ENCODE measurements around the gene C1QTNF9B. TPM values are rescaled to one million over a fixed set of nuclear protein-coding genes. Genes with fewer than 3 reads are reported as not detected.

Gene C1QTNF9B
- total RNA-seq, 1 experiment from 2014 or later = not detected

DNA sequence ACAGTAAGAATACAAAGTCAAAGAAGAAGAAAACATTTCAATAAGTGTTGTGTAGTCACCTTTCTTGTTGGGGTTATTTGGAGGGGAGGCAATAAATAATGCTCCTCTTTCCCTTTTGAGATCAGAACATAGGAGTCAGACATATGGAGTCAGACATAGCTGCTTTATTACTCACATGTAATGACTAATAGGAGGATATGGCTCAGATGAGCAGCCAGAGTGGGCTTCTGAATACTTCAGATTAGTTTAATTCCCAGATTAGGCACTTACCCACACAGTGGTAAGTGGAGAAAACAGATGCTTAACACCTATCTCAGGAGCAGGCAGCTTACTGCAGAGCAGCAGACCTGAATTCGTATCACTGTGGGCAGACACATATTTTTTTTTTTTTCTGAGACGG, 31.7 kb upstream of the C1QTNF9B start:
- ChIA-PET POLR2A (ENCODE audit: unreplicated experiment) (no interaction called here), CTCF (interaction anchor here (0.5 to 2.2 kb wide), 3 partner anchors 9 to 32 kb away, joined by 3 to 5 read pairs (median 3); no protein-coding TSS in a partner anchor)
- no peaks in the 10 kb centered on the region for H3K9me2 ChIP-seq (replicated peaks; ENCODE audit: low read length)
- H4K20me1 ChIP-seq (ENCODE audit: low read length) = no peaks in the 10 kb centered on the region
- ATAC-seq (peak; percentile 96), DNase-seq (peak; percentile 80)
- intact Hi-C loops (cut with micrococcal nuclease) = loop anchor here (10.0 kb wide), 1 partner anchor 96 kb away; no protein-coding TSS in a partner anchor
- TF ChIP-seq EZH2phosphoT487 (IDR thresholded peaks at IDR 0.05; ENCODE audit: borderline replicate concordance, low read length) = no peak
- no peak for TF ChIP-seq EZH2 (IDR thresholded peaks at IDR 0.05; ENCODE audit: low read length, unreplicated experiment)
- TF ChIP-seq CTCF (conservative IDR thresholded peaks at IDR 0.05; ENCODE audit: low read depth, low read length) = no peak
- no peaks in the 10 kb centered on the region for H3F3A ChIP-seq (ENCODE audit: low read length, unreplicated experiment)
- peak overlapping the region; percentile 15; the same call in 1 of the 2 replicates for H3K27ac ChIP-seq (ENCODE audit: low read length)
- no peaks in the 10 kb centered on the region for H3K9me3 ChIP-seq (ENCODE audit: low read length)
- H3K79me2 ChIP-seq (ENCODE audit: low read length) = no peaks in the 10 kb centered on the region
- no peaks in the 10 kb centered on the region for H3K27me3 ChIP-seq (ENCODE audit: low read length)
- H3K4me2 ChIP-seq (ENCODE audit: low read length) = peak overlapping the region; percentile 30
- H3K4me3 ChIP-seq (ENCODE audit: low read length) = no peak overlapping the region
- no TSS peak for BruUV-seq (replicated peaks)
- no peak overlapping the region for H3K9ac ChIP-seq (ENCODE audit: low read length)
- peaks cover 22% of the 10 kb centered on the region for H3K4me1 ChIP-seq (ENCODE audit: insufficient read depth, low read length)
- H2AFZ ChIP-seq (ENCODE audit: low read length) = no peak overlapping the region
- no peaks in the 10 kb centered on the region for H3K36me3 ChIP-seq (ENCODE audit: low read depth, low read length)

DNA sequence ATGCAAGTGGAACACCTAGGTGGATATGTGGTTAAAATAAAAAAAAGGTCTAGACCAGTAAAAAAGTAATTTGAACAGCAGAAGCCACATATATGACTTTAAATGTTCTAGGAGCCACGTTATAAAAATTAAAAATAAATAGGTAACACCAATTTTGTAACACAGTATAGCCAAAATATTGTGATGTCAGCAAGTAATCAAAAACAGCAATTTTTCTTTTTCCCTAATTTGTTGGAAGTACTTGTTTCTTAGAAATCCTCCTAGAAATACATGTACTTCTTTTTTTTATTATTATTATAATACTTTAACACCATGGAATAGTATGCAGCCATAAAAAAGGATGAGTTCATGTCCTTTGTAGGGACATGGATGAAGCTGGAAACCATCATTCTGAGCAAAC, 25.7 kb upstream of the C1QTNF9B start:
- intact Hi-C loops (cut with micrococcal nuclease) = loop anchor here (5.0 to 10.0 kb wide), 2 partner anchors 102 to 299 kb away; no protein-coding TSS in a partner anchor
- ChIA-PET CTCF (interaction anchor here (1.1 to 1.9 kb wide), 2 partner anchors 36 to 38 kb away, joined by 3 to 12 read pairs; no protein-coding TSS in a partner anchor), POLR2A (ENCODE audit: unreplicated experiment) (no interaction called here)
- H3K27ac ChIP-seq (ENCODE audit: low read length) = no peak overlapping the region
- peaks cover 6% of the 10 kb centered on the region for H3K4me1 ChIP-seq (ENCODE audit: insufficient read depth, low read length)
- H3K9me2 ChIP-seq (replicated peaks; ENCODE audit: low read length) = no peaks in the 10 kb centered on the region
- H3K4me2 ChIP-seq (ENCODE audit: low read length) = no peak overlapping the region
- no peak overlapping the region for H3K4me3 ChIP-seq (ENCODE audit: low read length)
- H3K36me3 ChIP-seq (ENCODE audit: low read depth, low read length) = no peaks in the 10 kb centered on the region
- H3K9me3 ChIP-seq (ENCODE audit: low read length) = no peaks in the 10 kb centered on the region
- H3K79me2 ChIP-seq (ENCODE audit: low read length) = no peaks in the 10 kb centered on the region
- TF ChIP-seq CTCF (conservative IDR thresholded peaks at IDR 0.05; ENCODE audit: low read depth, low read length) = no peak
- TF ChIP-seq EZH2phosphoT487 (IDR thresholded peaks at IDR 0.05; ENCODE audit: borderline replicate concordance, low read length) = no peak
- no peak for TF ChIP-seq EZH2 (IDR thresholded peaks at IDR 0.05; ENCODE audit: low read length, unreplicated experiment)
- no TSS peak for BruUV-seq (replicated peaks)
- H3F3A ChIP-seq (ENCODE audit: low read length, unreplicated experiment) = no peaks in the 10 kb centered on the region
- no peak overlapping the region for H2AFZ ChIP-seq (ENCODE audit: low read length)
- no peak for DNase-seq
- no peaks in the 10 kb centered on the region for H3K27me3 ChIP-seq (ENCODE audit: low read length)
- ATAC-seq = no peak
- H4K20me1 ChIP-seq (ENCODE audit: low read length) = no peaks in the 10 kb centered on the region
- no peak overlapping the region for H3K9ac ChIP-seq (ENCODE audit: low read length)

All from PC-3 (cell line).